ENCODE measurements around the gene ACBD7.
A peak's percentile ranks its signal among the peaks of the same experiment; 100 is the strongest.

Gene ACBD7

GRCh38 chr10:15088428-15089261 lies at the start of gene ACBD7:
TSS of gene ACBD7 (minus strand) at chr10:15088776. CDS start at chr10:15088728, 48 bp downstream.
- in situ Hi-C loops (cut with HindIII; ENCODE audit: low pct_ligation_motif_present, low sequenced_read_pairs) = no loop called here
- H3K27ac ChIP-seq = no peak within 1 kb of the TSS
- H3K4me3 ChIP-seq (ENCODE audit: low read depth, low read length) = peak within 1 kb of the TSS; percentile 67
- H3K27me3 ChIP-seq (replicated peaks) = no peaks in the 10 kb centered on the region
- TF ChIP-seq CTCF (IDR thresholded peaks at IDR 0.05; ENCODE audit: low read depth, low read length, missing control alignments) = peak; percentile 32
- H3K36me3 ChIP-seq (replicated peaks) = no peaks in the 10 kb centered on the region
- peak; percentile 66 for DNase-seq

GRCh38 chr10:15137636-15138035 lies 49.1 kb upstream of the ACBD7 start:
- in situ Hi-C loops (cut with HindIII; ENCODE audit: low pct_ligation_motif_present, low sequenced_read_pairs) = no loop called here
- no peak for DNase-seq
- Histone ChIP-seq H3K36me3 (replicated peaks) (peaks cover 38% of the 10 kb centered on the region), H3K27me3 (replicated peaks) (no peaks in the 10 kb centered on the region), H3K27ac (no peak overlapping the region), H3K4me3 (ENCODE audit: low read depth, low read length) (no peak overlapping the region)
- TF ChIP-seq CTCF (IDR thresholded peaks at IDR 0.05; ENCODE audit: low read depth, low read length, missing control alignments) = no peak

- Histone ChIP-seq H3K36me3 (replicated peaks) (peaks cover 43% of the 10 kb centered on the region), H3K27me3 (replicated peaks) (no peaks in the 10 kb centered on the region), H3K27ac (no peak overlapping the region), H3K4me3 (ENCODE audit: low read depth, low read length) (no peak overlapping the region)
- DNase-seq = no peak
- in situ Hi-C loops (cut with HindIII; ENCODE audit: low pct_ligation_motif_present, low sequenced_read_pairs) = no loop called here
- no peak for TF ChIP-seq CTCF (IDR thresholded peaks at IDR 0.05; ENCODE audit: low read depth, low read length, missing control alignments)
Observed at GRCh38 chr10:15137036-15137359, 48.4 kb upstream of the ACBD7 start.

- no peak for DNase-seq
- TF ChIP-seq CTCF (IDR thresholded peaks at IDR 0.05; ENCODE audit: low read depth, low read length, missing control alignments) = no peak
- Histone ChIP-seq H3K27me3 (replicated peaks) (no peaks in the 10 kb centered on the region), H3K27ac (no peak overlapping the region), H3K4me3 (ENCODE audit: low read depth, low read length) (no peak overlapping the region), H3K36me3 (replicated peaks) (peaks cover 46% of the 10 kb centered on the region)
- in situ Hi-C loops (cut with HindIII; ENCODE audit: low pct_ligation_motif_present, low sequenced_read_pairs) = no loop called here
Observed at GRCh38 chr10:15136129-15137035, 47.8 kb upstream of the ACBD7 start.

GRCh38 chr10:15131330-15131729 lies 42.8 kb upstream of the ACBD7 start:
- Histone ChIP-seq H3K36me3 (replicated peaks) (peaks cover 53% of the 10 kb centered on the region), H3K27ac (no peak overlapping the region), H3K27me3 (replicated peaks) (no peaks in the 10 kb centered on the region), H3K4me3 (ENCODE audit: low read depth, low read length) (no peak overlapping the region)
- in situ Hi-C loops (cut with HindIII; ENCODE audit: low pct_ligation_motif_present, low sequenced_read_pairs) = no loop called here
- no peak for TF ChIP-seq CTCF (IDR thresholded peaks at IDR 0.05; ENCODE audit: low read depth, low read length, missing control alignments)
- no peak for DNase-seq

Measured in brain microvascular endothelial cell (primary cell).